ENCODE measurements around the gene ARG2. TPM values are rescaled to one million over a fixed set of nuclear protein-coding genes. Genes with fewer than 3 reads are reported as not detected.

ARG2 gene
- total RNA-seq, 1 experiment from 2014 or later, result 35.2 TPM

- Histone ChIP-seq H2AFZ (ENCODE audit: low read length) (no peak overlapping the region), H2BK12ac (ENCODE audit: insufficient read length, low read depth, low read length) (no peak overlapping the region), H3K4me1 (ENCODE audit: insufficient read depth, low read length) (no peaks in the 10 kb centered on the region), H2BK15ac (ENCODE audit: low read depth, low read length) (no peak overlapping the region), H2AK5ac (ENCODE audit: insufficient read length, low read length) (no peak overlapping the region), H3K23me2 (ENCODE audit: insufficient read length, low read depth, low read length, poor library complexity, severe bottlenecking) (no peaks in the 10 kb centered on the region), H3K4me2 (ENCODE audit: insufficient read depth, insufficient read length, low read length) (no peak overlapping the region), H4K91ac (ENCODE audit: insufficient read length, low read depth, low read length) (no peak overlapping the region), H4K5ac (ENCODE audit: insufficient read length, low read depth, low read length) (no peak overlapping the region), H3K9me3 (ENCODE audit: control insufficient read depth, low read depth, low read length) (no peaks in the 10 kb centered on the region), H3K79me2 (ENCODE audit: insufficient read depth, low read length) (no peaks in the 10 kb centered on the region), H3K14ac (ENCODE audit: insufficient read depth, low read length) (no peak overlapping the region), H3K4ac (ENCODE audit: low read depth, low read length) (no peak overlapping the region), H3K56ac (ENCODE audit: insufficient read length, low read depth, low read length) (no peak overlapping the region), H3K27ac (ENCODE audit: insufficient read length, low read depth, low read length) (no peak overlapping the region), H2BK120ac (ENCODE audit: low read depth, low read length, poor library complexity, severe bottlenecking) (no peak overlapping the region), H3T11ph (ENCODE audit: low read length) (no peak overlapping the region), H3K23ac (ENCODE audit: insufficient read length, low read depth, low read length) (no peak overlapping the region), H3K27me3 (ENCODE audit: insufficient read depth, low read length) (no peaks in the 10 kb centered on the region), H4K8ac (replicated peaks; ENCODE audit: insufficient read length, low read depth, low read length) (no peak overlapping the region), H3K18ac (ENCODE audit: insufficient read length, low read depth, low read length) (no peak overlapping the region), H3K9ac (ENCODE audit: extremely low read depth, insufficient read length, low read length) (no peak overlapping the region), H3K79me1 (ENCODE audit: insufficient read depth, low read depth, low read length, poor library complexity, severe bottlenecking) (no peaks in the 10 kb centered on the region), H4K20me1 (ENCODE audit: control insufficient read depth, insufficient read depth, insufficient read length) (no peaks in the 10 kb centered on the region), H2BK5ac (ENCODE audit: insufficient read length, low read length) (no peak overlapping the region), H2BK20ac (ENCODE audit: low read depth, low read length, poor library complexity, severe bottlenecking) (no peak overlapping the region)
- Mint-ChIP-seq H3K4me3 (no peak overlapping the region), H3K36me3 (ENCODE audit: insufficient read depth in 1 of 3, low read depth in 3 of 3) (peaks cover 18 to 83% (median 65%) of the 10 kb centered on the region in 3 experiments; a peak in 6 of 7 replicates), H3K27me3 (ENCODE audit: low read depth) (no peaks in the 10 kb centered on the region), H3K4me1 (no peaks in the 10 kb centered on the region), H3K9me3 (no peaks in the 10 kb centered on the region), H3K27ac (no peak overlapping the region)
- DNase-seq, result no peak
- TF ChIP-seq CTCF (conservative IDR thresholded peaks at IDR 0.05), result no peak
- WGBS (ENCODE audit: extremely low coverage, insufficient read length, low lambda C conversion rate), result no CpG with 5 or more reads among the region's 1 CpG
Measured at GRCh38 chr14:67650151-67650550, 30.4 kb downstream of the ARG2 start.
